Panc1 (cell line): ENCODE results near the gene ANTXR1. TPM values are rescaled to one million over a fixed set of nuclear protein-coding genes. Genes with fewer than 3 reads are reported as not detected.

Experiments used
- ATAC-seq: fragments of 200-7000 bp; cut with Tn5 transposase; 2 replicates; pipeline ENCODE4 v1.9.1; 2020; ENCODE audit warnings: mild to moderate bottlenecking, moderate library complexity
- BruUV-seq: library from RNA; stranded (reverse); fragments of 400-500 nt; replicated peaks from 2 replicates; lab custom pipeline; 2021; lab: Mats Ljungman, UMichigan
- CTCF ChIA-PET: fragments of 300-600 bp; sonication (Branson Sonifier 250); formaldehyde crosslinking; loops from one replicate; lab custom pipeline; 2022; ENCODE audit warnings: antibody characterized with exemption; lab: Charles Lee
- POLR2A ChIA-PET: fragments of 300-600 bp; sonication (Branson Sonifier 250); formaldehyde crosslinking; loops from one replicate; lab custom pipeline; 2022; ENCODE audit warnings: antibody characterized with exemption; lab: Charles Lee
- DNase-seq: peaks from one replicate; pipeline ENCODE4 v3.0.0-alpha.2; 2010; ENCODE audit warnings: low read depth, low spot score
- H3K27ac ChIP-seq: 2 replicates; pipeline ENCODE4 v1.5.1; 2011; ENCODE audit warnings: mild to moderate bottlenecking, low read length, inconsistent platforms
- H3K27me3 ChIP-seq: fragments of 200-500 bp; sonication (Bioruptor generic); 2 replicates; pipeline ENCODE4 v1.6.0; 2014; ENCODE audit warnings: low read length, inconsistent platforms; ENCODE audit not compliant: control insufficient read depth, insufficient read depth
- H3K36me3 ChIP-seq: fragments of 200-500 bp; sonication (Bioruptor generic); 2 replicates; pipeline ENCODE4 v1.5.1; 2014; ENCODE audit warnings: inconsistent platforms, mild to moderate bottlenecking, low read length, moderate library complexity; ENCODE audit not compliant: control insufficient read depth, insufficient read depth
- H3K4me1 ChIP-seq: 2 replicates; pipeline ENCODE4 v1.5.1; 2011; ENCODE audit warnings: inconsistent platforms, mild to moderate bottlenecking, low read length, moderate library complexity; ENCODE audit not compliant: control insufficient read depth, insufficient read depth
- H3K4me3 ChIP-seq, 2 experiments: 2 replicates each; pipeline ENCODE4 v1.5.1; 2011 to 2012; ENCODE audit warnings: low read depth in 2 of 2, low read length in 2 of 2, mild to moderate bottlenecking in 2 of 2, inconsistent platforms in 1 of 2, moderate library complexity in 1 of 2
- H3K9me3 ChIP-seq: fragments of 200-500 bp; sonication (Bioruptor generic); 2 replicates; pipeline ENCODE4 v1.5.1; 2014; ENCODE audit warnings: low read depth, mild to moderate bottlenecking, inconsistent platforms, low read length, moderate library complexity; ENCODE audit not compliant: control insufficient read depth, insufficient read depth
- POLR2AphosphoS5 ChIP-seq: IDR thresholded peaks from 2 replicates; pipeline ENCODE4 v1.6.1; 2012; ENCODE audit warnings: mild to moderate bottlenecking, low read depth, low read length, moderate library complexity
- SIN3A ChIP-seq: IDR thresholded peaks from 2 replicates; pipeline ENCODE4 v1.6.1; 2012; ENCODE audit warnings: low read depth, mild to moderate bottlenecking, low read length, moderate library complexity, borderline replicate concordance; ENCODE audit not compliant: insufficient read depth
- TCF7L2 ChIP-seq: IDR thresholded peaks from 2 replicates; pipeline ENCODE4 v1.6.1; 2011; ENCODE audit warnings: mild to moderate bottlenecking, low read depth, low read length, inconsistent platforms
- in situ Hi-C: cut with HindIII; loops from 2 replicates; pipeline ENCODE4 v1.10.0; 2016; ENCODE audit warnings: low sequenced_read_pairs, low pct_unique_long_range_greater_than_20kb
- intact Hi-C: fragments of 100-400 bp; cut with micrococcal nuclease; formaldehyde crosslinking; loops from one replicate; pipeline ENCODE4 v1.10.0; 2022; ENCODE audit not compliant: unreplicated experiment
- total RNA-seq: library from RNA; stranded (reverse); gene quantifications from one replicate; pipeline ENCODE4 v1.2.1, GENCODE V29; 2021; ENCODE audit not compliant: unreplicated experiment
- TF ChIP-seq, protein P1 (sequence below), 2 experiments: IDR thresholded peaks; 2 replicates each; pipeline ENCODE4 v1.6.1; 2011 to 2012; ENCODE audit warnings: low read depth in 2 of 2, control low read depth in 1 of 2, low read length in 1 of 2, mild to moderate bottlenecking in 1 of 2, moderate library complexity in 1 of 2; ENCODE audit not compliant: insufficient read depth in 1 of 2
- TF ChIP-seq, protein P2 (sequence below): fragments of 450-650 bp; IDR thresholded peaks from 2 replicates; pipeline ENCODE4 v1.5.1; 2017; ENCODE audit warnings: mild to moderate bottlenecking

The ANTXR1 gene
- total RNA-seq, 1 experiment from 2014 or later, result 132 TPM

DNA sequence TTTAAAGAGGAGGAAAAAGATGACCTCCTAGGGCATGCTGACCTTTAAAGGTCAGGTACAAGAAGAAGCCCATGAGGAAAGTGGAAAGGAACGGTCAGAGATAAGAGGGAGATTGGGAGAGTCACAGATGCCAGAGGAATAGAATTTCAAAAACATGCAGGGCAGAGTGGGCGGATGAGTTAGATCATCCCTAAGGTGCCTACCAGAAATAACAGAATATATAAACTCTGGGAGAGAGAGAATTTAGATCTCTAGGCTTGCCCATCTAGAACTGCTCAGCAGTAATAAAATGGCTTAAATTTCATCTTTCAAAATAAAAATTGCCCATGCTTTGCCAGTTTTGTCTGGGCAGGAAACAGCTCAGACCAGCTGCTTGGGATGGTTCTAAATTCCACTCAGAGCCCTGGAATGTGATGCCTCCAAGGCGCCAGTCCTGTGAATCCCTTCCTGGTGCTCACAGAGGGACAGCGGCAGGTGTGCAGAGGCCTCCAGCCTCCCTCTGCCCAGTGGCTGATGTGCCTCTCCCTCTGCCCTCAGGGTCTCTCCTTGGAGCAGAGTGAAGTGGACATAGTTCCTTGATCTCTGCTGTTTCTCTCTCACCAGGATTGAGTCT is 130.9 kb downstream of the ANTXR1 start:
- ATAC-seq (peak; percentile 62), DNase-seq (no peak)
- H3K4me3 ChIP-seq, result no peak overlapping the region
- peaks cover 2% of the 10 kb centered on the region; the same call in 1 of the 2 replicates for H3K36me3 ChIP-seq
- TF ChIP-seq TCF7L2 (no peak), POLR2AphosphoS5 (no peak), SIN3A (no peak)
- TF ChIP-seq, protein P1, sequence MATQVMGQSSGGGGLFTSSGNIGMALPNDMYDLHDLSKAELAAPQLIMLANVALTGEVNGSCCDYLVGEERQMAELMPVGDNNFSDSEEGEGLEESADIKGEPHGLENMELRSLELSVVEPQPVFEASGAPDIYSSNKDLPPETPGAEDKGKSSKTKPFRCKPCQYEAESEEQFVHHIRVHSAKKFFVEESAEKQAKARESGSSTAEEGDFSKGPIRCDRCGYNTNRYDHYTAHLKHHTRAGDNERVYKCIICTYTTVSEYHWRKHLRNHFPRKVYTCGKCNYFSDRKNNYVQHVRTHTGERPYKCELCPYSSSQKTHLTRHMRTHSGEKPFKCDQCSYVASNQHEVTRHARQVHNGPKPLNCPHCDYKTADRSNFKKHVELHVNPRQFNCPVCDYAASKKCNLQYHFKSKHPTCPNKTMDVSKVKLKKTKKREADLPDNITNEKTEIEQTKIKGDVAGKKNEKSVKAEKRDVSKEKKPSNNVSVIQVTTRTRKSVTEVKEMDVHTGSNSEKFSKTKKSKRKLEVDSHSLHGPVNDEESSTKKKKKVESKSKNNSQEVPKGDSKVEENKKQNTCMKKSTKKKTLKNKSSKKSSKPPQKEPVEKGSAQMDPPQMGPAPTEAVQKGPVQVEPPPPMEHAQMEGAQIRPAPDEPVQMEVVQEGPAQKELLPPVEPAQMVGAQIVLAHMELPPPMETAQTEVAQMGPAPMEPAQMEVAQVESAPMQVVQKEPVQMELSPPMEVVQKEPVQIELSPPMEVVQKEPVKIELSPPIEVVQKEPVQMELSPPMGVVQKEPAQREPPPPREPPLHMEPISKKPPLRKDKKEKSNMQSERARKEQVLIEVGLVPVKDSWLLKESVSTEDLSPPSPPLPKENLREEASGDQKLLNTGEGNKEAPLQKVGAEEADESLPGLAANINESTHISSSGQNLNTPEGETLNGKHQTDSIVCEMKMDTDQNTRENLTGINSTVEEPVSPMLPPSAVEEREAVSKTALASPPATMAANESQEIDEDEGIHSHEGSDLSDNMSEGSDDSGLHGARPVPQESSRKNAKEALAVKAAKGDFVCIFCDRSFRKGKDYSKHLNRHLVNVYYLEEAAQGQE (IDR thresholded peaks at IDR 0.05; ENCODE audit: insufficient read depth in 1 of 2, low read depth in 2 of 2, low read length in 1 of 2), result no peak
- TF ChIP-seq, protein P2, sequence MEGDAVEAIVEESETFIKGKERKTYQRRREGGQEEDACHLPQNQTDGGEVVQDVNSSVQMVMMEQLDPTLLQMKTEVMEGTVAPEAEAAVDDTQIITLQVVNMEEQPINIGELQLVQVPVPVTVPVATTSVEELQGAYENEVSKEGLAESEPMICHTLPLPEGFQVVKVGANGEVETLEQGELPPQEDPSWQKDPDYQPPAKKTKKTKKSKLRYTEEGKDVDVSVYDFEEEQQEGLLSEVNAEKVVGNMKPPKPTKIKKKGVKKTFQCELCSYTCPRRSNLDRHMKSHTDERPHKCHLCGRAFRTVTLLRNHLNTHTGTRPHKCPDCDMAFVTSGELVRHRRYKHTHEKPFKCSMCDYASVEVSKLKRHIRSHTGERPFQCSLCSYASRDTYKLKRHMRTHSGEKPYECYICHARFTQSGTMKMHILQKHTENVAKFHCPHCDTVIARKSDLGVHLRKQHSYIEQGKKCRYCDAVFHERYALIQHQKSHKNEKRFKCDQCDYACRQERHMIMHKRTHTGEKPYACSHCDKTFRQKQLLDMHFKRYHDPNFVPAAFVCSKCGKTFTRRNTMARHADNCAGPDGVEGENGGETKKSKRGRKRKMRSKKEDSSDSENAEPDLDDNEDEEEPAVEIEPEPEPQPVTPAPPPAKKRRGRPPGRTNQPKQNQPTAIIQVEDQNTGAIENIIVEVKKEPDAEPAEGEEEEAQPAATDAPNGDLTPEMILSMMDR, result no peak
- in situ Hi-C loops, result no loop called here
- no peaks in the 10 kb centered on the region for H3K9me3 ChIP-seq
- peak overlapping the region; percentile 100 for H3K27ac ChIP-seq
- intact Hi-C loops, result no loop called here
- no peaks in the 10 kb centered on the region for H3K27me3 ChIP-seq
- ChIA-PET POLR2A (no interaction called here), CTCF (no interaction called here)
- H3K4me1 ChIP-seq, result peaks cover 49% of the 10 kb centered on the region
- no TSS peak for BruUV-seq

DNA sequence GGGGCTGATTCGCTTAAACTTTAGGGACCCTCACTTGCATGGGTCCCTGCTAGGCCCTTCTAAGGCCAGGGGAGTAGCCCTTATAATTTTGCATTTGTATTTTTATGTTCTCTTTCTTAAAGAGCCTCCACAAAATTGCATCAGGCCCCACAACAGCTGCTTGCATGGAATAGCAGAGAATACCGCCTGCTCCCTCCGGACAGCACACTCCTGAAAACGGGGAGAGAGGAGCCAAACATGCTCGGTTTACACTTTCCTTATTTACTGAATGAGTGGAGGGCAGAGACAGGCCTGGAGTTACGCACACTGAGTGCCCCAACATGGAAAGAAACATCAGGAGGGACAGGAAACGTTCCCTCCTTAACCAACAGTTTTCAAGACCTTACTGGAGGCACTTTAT is 132.2 kb downstream of the ANTXR1 start:
- BruUV-seq, result no TSS peak
- Histone ChIP-seq H3K4me3 (no peak overlapping the region), H3K27me3 (no peaks in the 10 kb centered on the region), H3K9me3 (no peaks in the 10 kb centered on the region), H3K27ac (peak overlapping the region; percentile 100), H3K36me3 (no peaks in the 10 kb centered on the region; the same call in 1 of the 2 replicates), H3K4me1 (peaks cover 48% of the 10 kb centered on the region)
- ChIA-PET POLR2A (no interaction called here), CTCF (no interaction called here)
- ATAC-seq (no peak), DNase-seq (no peak)
- in situ Hi-C loops (no loop called here), intact Hi-C loops (no loop called here)
- TF ChIP-seq, protein P2, result no peak
- TF ChIP-seq POLR2AphosphoS5 (no peak), SIN3A (no peak), TCF7L2 (no peak)
- TF ChIP-seq, protein P1 (IDR thresholded peaks at IDR 0.05; ENCODE audit: insufficient read depth in 1 of 2, low read depth in 2 of 2, low read length in 1 of 2), result no peak
